Hematopoietic multipotent progenitor cell treated with erythropoietin and hydrocortisone succinate and interleukin-3 and kit ligand, for 17 days (in vitro differentiated cells): ENCODE results near the gene THSD7A.

Experiments
- DNase-seq: peaks from one replicate; pipeline ENCODE4 v3.0.0-alpha.2; 2015; ENCODE audit warnings: low spot score

THSD7A gene

DNA sequence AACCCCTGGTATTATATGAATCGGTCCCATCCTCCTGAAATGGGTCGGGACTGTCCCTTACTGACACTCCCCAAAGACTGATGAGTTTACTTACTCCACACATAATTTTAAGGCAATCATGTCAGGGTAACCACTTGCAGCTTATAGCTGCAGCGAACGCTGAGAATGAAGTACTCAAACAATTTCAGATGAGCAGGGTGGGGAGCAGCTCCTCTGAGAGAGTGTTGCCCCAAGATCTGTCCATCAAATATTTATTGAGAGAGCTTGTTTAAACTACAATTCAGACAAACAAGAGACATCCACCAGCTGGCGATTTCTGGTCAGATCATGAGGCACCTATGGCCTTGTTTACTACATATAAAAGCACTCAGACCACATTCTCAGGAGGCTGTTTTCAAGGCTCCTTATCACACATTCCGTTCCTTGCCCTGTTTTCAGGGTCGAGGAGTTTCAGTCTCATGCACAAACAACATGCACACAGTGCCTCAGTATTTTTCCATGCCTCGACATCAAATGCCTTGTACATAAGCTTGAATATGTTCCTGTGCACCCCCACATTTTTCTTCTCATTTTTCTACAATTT, 80.1 kb downstream of the THSD7A start:
- DNase-seq, result no peak

DNA sequence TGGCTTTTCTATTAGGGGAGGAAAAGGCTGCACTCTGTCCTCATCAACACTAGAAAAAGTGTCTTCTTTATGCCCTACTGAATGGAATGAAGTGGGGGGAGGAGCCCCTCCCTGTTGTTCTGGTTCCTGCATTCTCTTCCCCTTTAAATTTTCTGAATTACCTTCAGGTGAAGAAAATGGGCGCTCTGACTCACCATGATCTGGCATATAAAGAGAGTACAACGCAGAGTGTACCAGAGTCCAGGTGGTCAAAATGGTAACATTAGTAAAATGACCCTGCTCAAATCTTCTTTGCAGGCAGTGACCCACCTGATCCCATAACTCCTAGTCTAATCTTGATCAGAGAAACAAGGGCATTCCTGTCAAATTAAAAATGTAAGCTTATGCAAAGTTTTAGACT, 80.7 kb downstream of the THSD7A start:
- DNase-seq, result no peak

DNA sequence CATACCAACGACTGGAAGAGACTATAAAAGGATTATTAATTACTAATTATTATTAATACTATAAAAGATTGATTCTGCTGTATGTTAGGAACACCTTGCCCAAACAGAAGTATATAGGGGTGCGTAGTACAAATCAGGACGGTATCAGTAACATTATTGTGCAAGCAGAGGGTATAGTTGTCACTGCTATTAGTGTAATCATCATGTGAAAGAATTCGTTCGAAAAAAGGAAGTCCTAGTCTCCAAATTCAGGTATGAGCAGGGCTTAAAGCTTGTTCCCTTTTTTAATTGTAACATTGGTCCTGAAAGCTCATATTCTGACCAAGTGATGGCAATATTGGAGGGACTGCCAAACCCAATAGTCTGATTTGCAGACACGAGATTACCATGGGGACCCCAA, 81.8 kb downstream of the THSD7A start:
- no peak for DNase-seq

DNA sequence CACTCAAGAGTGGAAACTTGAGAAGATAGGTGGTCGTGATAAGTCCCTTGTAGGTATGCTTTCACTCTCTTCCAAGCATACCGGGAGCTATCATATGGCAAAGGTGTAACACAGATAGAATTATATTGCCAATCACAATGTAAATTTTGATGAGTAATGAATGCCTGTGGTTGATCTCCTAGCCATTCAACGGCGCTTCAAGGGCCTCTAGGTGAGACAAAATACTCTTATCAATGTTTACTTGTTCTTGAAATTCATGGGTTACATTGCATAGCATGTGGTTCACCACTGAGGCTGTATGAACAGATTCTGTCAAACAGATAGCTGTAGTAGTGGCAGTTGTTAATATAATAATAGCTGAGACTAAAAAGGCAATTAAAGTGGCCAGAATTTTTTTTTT, 82.4 kb downstream of the THSD7A start:
- DNase-seq, result no peak

DNA sequence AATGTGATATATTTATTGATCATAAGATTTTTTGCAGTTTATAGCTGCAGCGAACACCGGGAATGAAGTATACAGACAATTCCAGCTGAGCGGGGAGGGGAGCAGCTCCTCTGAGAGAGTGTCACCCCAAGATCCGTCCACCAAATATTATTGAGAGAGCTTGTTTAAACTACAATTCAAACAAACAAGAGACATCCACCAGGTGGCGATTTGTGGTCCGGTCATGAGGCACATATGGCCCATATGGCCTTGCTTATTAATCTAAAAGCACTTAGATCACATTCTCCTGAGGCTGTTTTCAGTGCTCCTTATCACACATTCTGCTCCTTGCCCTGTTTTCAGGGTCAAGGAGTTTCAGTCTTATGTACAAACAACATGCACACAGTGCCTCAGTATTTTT, 83.1 kb downstream of the THSD7A start:
- no peak for DNase-seq

DNA sequence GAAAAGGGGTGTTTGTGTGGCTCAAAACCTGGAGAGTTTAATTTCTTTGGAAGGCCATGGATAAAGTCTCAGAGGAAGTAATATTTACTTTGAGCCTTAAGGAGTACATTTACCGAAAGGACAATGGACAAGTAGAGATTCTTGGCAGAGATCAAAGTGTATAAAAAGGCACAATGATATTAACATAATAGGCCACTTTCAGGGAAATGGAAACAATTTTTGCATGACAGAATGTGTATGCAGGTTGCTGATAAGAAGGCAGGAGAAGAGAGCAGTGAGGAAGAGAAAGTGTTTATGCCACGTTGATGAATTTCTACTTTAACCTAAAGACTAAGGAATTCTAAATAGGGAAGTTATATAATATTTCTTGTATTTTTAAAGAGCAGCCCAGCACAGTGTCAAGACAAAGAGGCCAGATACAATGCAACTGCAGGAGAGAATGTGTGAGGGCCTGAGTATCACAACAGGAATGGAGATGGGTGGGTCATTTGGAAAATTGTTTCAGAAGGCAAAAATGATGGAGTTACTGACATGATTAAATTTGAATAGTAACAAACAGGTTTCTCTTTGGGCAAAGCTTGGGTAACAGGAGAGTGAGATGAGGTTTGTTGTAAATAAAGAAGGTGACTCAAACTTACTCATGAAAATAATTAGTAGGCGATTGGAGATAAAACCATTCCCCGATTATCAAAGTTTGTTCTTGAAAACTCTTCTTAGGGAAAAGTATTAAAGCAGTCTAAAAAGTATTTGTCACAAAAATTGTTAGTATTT, 84.1 kb downstream of the THSD7A start:
- DNase-seq, result no peak

DNA sequence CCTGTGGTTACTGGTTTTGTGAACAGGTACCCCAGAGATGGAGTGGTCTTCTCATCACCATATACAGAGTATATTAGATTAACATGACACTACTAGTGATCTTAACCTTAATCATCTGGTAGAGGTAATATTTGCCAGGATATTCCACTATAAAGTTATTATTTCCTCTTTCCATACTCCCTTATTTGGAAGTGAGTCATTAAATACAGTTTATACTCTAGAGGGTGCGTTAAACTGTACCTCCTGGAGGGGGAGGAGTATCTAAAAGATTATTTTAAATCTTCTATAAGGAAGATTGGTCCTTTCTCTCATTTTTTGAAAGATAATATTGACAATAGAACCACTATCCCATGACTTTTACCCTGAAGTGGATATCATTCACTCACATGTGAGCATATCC, 85.4 kb downstream of the THSD7A start:
- no peak for DNase-seq

DNA sequence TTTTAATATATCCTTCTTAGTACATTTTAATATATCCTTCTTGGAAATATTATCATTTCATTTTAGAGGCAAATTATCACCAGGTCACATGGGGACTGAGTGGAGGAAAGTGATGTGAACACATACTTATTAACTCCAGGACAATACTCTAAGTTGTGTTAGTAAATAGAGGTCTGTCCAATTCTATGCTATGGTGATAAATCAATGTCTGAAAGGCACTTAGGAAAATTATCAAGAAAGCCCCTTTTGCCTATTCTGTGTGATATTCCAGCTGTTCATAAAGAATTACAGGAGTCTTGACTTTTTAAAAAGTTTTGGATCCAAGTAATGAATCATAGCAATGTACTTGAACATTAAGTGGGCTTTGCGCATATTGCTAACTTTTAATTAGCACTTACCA, 88.5 kb downstream of the THSD7A start:
- DNase-seq, result no peak

DNA sequence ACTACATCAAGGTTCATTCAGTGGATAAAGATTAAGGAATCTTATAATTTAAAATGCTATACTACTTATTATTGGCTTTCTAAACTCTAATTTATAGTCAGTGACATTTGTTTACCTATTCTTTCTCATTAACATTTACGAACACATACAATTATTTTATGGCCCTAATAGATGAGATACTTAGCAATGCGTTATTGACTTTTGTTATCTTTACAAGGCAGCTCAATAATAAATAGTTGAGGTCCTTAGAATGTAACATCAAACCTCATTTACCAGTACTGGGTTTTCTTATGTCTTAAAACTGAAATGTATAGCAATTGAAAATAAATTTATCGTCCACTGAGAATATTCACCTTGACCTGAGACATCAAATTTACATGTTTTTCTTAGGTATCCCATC, 89.0 kb downstream of the THSD7A start:
- no peak for DNase-seq

DNA sequence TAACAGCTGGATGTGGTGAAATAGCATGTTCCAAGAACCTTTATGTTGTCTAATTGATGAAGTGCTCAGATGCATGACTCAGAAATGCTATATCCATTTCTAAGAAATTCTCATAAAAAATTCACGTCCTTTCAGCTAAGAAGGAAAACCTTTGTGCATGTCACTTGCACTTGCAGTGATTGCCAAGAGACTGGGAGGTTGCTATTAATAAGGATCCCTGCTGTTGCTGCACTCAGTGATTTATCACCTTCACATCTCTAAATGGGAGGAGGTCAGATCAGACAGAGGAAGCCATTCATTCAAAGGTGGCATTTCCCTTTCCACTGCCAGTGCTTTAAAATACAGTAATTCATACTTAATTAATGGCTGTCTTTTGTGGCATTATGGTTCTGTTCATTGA, 89.5 kb downstream of the THSD7A start:
- no peak for DNase-seq

DNA sequence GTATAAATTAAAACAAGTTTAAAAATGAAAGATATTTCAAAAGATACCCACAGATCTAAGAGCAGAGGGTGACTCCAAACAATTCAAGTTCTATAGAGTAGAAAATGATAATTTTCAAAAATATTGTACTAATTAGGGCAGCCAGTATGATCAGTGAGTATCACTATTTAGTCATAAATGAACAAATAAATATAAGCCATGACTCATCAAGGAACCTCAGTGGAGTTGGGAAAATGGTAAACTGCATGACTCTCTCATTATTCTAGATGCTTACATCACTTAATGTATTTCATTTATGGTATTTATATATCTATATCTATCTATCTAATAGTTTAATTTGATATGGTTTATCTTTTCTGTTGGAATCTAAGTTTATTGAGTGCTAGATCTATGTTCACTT, 94.3 kb downstream of the THSD7A start:
- no peak for DNase-seq

DNA sequence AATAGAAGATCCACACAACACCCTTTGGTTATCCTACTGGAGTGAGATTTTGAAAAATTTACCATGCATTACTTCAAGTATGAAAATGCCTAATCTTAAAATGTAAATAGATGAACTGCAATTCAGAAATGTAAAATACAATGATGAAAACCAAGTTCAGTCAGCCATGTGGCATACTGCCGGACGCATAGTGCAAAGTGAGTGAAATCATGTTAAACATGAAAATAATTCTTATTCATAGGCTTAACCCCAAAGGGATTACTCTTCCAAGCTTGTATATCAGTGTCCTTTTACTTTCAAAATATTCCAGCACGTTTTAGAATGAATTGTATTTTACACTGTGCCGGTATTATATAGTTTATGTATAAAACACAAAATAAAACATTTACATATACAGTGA, 99.8 kb downstream of the THSD7A start:
- no peak for DNase-seq

DNA sequence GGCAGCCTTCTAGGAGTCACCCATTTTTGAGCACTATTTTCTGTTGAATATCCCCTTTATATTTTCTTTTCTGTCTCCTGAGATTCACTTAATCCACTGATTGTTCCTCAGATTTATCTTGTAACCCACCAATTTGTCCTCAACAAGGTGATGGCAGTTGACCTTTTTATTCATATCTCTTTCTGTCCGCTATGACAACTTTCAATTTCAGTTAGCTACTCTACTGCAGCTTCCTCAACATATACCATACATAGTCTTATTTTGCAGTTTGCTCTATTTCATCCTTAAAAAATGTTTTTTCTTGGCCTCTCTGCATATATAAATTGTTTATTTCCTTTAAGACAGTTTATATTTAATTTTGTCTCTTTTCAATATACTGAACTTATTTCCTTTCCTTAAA, 101.3 kb downstream of the THSD7A start:
- DNase-seq, result no peak

DNA sequence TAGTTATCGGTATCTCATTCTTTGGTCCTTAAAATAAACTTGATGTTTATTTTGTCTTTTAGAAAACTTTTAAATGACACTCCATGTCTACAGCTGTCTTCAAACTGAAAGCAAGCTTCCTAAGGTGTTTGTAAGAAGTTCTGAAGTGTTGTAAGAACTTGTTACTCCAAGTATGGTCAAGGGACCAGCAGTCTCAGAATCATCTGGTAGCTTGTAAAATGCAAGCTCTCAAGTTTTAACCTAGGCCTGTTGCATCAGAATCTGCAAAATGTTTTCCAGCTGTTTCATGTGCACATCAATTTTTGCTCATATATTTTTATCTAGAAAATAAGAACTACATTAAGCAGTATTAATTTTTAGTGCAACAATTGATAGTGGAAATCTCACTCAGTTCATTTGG, 104.1 kb downstream of the THSD7A start:
- DNase-seq, result no peak

DNA sequence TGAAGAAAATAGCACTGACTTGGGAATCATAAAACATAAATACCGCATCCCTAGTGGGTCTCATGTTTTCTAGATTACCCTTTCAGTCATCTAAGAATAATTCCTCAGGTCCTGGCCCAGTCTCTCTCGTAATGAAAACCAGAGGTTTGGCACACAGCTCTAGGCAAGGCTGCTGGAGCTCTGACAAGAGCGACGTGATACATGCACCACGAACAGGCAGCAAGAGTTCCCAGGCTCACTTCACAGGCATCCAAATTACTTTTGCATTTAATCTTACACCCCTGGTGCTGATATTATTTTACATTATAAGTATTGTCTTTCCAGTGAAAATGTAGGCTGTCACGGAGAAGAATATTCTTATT, 105.2 kb downstream of the THSD7A start:
- no peak for DNase-seq

DNA sequence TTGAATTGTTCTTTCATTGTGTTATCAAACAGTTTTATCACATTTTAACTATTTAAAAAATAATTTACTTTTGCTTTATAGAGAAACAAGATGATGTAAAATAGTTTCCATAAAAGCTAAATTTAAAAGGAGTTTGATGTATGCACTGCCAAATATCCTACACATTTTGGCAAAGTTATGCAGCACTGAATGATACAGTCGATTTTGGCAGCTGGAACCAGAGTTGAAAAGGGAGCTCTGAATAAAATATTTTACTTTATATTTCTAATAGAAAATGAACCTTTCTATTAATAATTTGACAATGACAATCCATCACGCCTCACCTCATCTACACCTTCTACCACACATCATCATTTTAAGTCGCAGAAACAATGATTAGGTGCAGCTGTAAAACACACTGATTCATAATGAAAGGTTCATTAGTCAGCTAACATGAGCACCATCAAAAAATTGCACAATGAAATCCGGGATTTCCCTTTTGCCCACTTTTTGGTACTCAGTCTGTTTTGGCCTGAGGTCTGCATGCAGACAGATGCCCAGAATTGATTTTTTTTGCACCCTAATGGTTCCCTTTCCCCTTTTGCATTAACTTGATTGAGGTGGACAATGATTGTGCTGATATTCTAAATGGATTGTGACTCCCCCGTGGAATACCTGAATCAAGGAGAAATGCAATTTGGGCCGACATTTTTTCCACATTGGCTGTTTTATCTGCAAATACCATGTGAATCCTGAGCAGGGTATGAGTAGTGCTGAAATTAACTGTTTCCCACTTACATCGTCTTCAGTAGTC, 105.8 kb downstream of the THSD7A start:
- DNase-seq, result no peak

DNA sequence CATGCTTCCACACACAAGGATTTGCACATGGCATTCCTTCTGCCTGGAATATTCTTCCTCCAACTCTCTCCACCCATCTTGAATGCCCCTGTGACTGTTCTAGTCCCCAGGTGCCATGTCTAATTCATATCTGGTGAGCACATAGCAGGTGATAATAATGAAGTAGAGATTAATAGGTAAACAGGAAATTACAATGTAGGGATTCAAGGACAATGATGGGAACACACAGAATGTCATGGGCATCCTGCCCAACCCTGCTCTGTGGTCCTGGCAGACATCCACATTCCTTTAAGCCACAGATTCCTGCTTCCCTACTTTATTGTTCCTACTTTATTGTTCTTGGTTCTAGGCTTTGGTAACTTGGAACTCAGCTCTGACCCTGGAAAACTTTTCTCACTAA, 115.8 kb downstream of the THSD7A start:
- DNase-seq, result no peak

DNA sequence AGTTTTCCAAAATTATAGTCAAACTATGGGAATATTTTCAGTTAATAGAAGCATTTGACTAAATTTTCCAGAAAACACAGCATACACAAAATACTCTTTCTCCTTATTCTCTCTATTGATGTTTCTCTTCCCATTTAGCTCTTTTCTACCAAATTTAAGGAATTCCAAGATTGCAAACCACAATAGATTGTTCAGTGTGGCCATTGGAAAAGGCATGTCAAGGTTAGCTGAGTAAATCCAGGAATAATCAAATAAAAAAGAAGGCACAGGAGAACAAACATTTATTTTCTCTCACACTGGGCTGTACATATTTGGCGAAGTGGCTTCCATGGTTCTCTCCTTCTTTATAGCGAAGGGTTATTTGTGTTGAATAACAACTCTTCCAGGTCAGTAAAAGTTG, 117.3 kb downstream of the THSD7A start:
- DNase-seq, result no peak

DNA sequence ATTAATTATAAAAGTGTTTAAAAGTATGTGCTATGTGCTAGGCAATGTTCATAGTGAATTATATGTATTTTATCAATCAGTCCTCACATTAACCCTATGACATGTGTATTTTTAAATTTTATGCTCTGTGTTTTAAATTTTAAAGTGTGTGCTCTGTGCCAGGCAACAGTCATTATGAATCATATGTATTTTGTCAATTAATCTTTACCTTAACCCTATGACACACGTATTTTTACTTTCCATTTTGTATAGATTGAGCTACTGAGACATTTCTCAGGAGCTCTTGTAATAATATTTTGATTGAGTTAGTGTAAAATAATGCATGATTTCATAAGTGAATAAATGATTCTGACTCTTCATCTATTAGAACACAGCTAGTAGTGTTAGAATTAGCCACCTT, 117.8 kb downstream of the THSD7A start:
- no peak for DNase-seq

DNA sequence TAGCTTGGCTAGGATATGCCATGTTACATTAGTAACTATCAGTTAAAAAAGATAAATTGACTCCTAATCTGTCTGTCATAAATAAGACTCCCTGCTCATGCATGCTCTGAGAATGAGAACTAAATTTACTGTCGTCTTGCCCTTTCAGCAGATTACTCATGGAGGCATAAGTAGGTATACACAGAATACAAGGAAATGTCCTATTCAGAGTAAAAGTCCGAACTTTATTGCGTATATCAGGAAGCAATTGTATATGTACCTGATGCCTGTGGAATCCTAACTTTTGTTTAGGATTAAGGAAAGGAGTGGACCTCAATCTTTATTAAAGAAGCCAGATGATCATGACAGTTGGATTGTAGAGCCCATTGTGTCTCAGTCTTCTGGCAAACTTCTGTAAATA, 118.6 kb downstream of the THSD7A start:
- DNase-seq, result no peak

DNA sequence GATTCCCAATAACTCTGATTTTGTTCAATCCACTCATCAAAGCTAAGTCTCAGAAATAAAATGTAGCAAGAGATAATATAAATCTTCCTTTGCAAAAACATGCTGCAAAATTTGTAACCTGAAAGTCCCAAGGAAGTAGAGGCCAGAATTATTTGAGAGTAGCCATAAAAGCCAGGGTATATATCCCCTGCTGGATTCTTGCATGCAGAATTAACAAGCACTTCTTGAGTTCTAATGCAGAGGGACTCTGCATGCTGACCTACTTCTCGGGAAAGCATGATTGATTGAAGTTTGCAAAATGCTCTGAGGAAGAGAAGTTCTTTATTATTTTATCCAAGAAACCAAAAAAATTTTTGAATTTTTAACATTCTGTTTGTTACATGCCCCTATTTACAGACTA, 121.6 kb downstream of the THSD7A start:
- no peak for DNase-seq

DNA sequence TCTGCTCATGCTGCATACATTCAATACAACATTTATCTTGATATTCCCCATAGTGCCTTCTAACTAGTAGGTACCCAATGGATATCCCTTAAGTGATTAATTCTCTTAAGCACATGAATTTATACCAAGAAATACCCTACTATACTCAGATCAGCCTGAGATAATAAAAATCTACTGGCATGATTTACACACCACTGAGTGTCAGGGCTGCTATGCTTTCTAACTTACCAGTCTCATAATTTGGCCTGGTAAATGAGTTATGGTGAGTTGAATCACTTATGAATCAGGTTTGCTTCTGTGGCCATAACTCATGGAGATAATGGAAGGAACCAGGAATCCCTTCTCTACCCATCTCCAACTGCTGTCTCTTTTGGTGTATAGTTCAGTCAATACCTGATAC, 122.8 kb downstream of the THSD7A start:
- DNase-seq, result no peak

DNA sequence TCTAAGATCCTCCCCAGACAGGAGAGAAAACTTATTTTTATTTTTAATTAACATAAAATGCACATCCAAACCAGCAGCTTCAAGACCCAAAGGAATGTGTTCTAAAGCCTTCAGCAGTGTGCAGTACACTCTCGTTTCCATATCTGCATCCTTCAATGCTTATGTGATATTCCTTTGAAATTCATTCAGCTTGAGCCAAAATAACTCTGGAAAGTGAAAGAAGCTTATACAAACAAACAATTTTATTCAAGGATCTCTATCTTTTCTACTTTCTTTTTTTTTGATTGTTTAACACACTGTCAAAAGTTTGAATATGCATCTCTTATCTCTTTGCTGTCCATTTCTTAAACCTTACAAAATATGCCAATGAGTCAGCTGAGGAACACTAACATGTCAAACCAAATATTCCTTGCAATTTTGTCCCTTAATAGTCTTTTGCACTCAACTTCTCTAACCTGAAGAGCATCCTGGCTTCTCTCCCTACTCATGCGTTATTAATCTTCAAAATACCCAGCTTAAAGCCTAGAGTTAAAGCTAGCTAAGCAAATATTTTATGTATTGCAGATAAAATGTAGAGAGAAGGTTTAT, 124.3 kb downstream of the THSD7A start:
- DNase-seq, result no peak
